Activated T-helper 1 cell treated with anti-CD3 and anti-CD28 coated beads, Interleukin-2, amount 50 U/mL, for 16 hours (primary cell): Measurements from ENCODE around the gene FBXL17.

Source experiments
- DNase-seq, 2 donors: peaks; one replicate each; pipeline ENCODE4 v3.0.0-alpha.2; 2020; ENCODE audit warnings: low read depth in 1 of 2, low spot score in 1 of 2

FBXL17 gene

GRCh38 chr5:107919361-107919760 lies 462.5 kb downstream of the FBXL17 start:
- DNase-seq = no peak

- no peak for DNase-seq
Measured at GRCh38 chr5:107917983-107918382, 463.9 kb downstream of the FBXL17 start.

- DNase-seq = no peak
Measured at GRCh38 chr5:107916731-107917725, 464.9 kb downstream of the FBXL17 start.

- DNase-seq = no peak
Measured at GRCh38 chr5:107915176-107915812, 466.6 kb downstream of the FBXL17 start.

DNA sequence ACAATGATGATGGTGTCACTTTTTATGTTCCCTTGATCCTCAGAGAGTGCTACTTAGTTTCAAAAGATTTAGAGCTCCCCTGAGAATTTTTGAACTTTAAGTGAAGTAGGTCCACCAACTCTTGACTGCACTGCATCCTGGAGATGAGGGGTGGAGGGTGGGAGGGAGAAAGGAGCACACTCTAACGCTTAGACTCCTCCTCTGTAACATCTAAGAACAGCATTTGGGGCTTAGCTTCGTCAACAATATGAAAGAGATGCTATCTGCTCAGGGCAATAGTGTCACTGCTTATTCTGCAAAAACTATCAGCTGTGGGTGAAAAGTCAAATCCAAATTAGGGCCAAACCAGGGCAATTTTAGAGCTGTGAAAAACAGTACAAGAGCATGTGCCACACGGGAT lies 468.4 kb downstream of the FBXL17 start:
- DNase-seq = no peak

DNA sequence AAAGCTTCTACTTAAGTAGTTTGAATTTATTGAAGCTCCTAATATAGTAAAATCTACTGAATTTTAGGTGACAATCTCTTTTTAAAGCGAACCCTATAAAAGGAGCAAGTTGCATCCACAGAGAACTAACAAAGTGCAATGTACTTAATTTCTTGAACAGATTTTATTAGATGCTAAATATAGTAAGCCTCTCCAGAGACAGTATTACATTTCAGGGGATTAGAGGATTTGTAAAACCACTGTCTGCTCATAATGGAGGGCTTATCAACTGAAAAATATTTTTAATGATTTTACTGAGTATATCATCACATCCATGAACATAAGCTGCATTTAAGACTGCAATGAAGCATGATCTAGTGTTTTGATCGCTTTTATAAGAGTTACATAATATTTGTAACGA lies 481.2 kb downstream of the FBXL17 start:
- no peak for DNase-seq

GRCh38 chr5:107894361-107894760 lies 487.5 kb downstream of the FBXL17 start:
- no peak for DNase-seq

DNA sequence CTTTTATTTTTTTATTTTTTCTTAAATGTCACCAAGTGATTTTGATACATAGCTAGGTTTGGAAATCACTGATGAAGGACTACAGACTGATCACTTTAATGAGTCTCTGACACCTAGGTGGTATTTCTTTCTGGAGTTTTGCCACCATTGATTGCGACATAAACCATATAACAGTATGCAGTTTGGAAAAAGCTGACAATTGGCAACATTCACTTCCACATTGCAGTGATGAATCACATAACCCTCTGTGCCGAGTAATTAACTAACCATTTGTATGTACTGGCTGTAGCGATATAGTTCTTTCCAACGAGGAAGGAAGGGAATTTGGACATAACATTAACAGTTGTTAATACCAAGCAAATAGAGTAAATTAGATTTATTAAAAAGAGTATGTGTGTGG lies 488.3 kb downstream of the FBXL17 start:
- DNase-seq = no peak

DNA sequence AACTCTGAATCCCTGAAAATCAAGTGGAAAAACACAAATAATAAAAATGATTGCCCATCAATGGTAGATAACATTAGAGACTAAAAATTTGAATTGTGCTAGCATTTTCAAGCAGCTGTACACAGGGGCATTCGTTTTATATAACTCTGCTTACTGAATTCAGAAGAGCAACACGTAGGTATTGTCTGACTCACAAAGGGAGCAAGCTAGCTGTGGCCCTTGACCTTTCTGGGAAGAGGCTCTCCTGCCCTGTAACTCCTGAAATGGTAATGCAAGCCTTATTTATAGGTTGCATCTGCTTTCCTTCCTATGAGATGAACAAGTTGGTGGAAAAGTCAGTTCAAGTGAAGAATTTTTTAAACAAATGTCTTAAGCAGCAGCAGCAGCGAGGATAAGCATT lies 492.5 kb downstream of the FBXL17 start:
- DNase-seq = no peak

GRCh38 chr5:107888541-107888940 lies 493.4 kb downstream of the FBXL17 start:
- no peak for DNase-seq

- no peak for DNase-seq
Measured at GRCh38 chr5:107887166-107887943, 494.5 kb downstream of the FBXL17 start.

DNA sequence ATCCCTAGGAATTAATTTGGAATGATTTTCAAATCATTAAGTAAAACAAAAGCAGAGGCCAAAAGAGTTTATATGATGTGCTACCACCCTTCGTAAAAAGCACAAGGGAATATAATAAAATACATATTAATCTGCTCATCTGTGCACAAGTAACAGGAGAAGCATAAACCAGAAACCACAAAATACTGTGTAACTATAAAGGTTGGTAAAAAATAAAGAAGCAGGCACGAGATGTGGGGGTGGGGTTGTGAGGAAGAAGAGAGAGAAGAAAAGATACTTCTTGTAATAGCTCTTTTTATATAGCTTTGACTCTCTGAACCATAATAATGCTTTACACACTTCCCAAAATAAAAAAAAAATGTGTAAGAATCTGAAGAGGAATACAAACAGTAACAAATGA lies 496.3 kb downstream of the FBXL17 start:
- no peak for DNase-seq

DNA sequence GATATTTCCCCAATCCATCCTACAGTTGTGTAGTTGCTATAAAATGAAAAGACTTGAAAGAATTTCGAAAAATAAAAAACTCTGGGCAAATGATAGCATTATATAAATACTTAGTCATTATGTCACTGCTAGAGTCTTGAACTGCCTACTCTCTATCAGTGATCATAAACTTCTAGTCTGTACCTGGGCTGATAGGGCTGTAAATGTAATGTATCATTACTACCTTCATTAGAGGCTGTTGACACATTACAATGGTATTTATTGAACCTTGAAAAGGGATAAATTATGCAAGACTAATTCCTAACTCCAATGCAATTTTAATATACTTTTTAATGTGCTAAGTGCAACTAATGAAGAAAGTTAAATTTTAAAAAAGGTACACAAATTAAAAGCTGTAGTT lies 497.0 kb downstream of the FBXL17 start:
- no peak for DNase-seq

GRCh38 chr5:107878661-107879060 lies 503.2 kb downstream of the FBXL17 start:
- no peak for DNase-seq

GRCh38 chr5:107876906-107877305 lies 505.0 kb downstream of the FBXL17 start:
- DNase-seq = no peak

- no peak for DNase-seq
Measured at GRCh38 chr5:107876261-107876660, 505.6 kb downstream of the FBXL17 start.

GRCh38 chr5:107875833-107876232 lies 506.1 kb downstream of the FBXL17 start:
- no peak for DNase-seq

DNA sequence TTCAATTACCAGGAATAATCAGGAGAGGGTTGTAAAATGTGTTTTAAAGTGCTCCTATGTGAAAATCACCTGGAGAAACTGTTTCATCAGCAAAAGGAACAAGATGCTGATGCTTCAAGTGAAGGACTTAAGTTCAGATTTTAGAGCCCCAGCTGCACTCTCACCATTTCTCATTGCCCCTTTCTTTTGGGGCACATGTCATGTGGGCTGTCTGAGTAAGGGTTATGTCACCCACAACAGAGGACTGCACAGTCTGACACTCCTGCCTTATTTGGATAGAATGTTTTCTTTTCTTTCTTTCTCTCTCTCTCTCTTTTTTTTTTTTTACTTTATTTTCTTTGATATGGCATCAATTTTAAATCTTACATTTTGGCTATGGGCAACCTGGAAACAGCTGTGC lies 507.1 kb downstream of the FBXL17 start:
- no peak for DNase-seq

DNA sequence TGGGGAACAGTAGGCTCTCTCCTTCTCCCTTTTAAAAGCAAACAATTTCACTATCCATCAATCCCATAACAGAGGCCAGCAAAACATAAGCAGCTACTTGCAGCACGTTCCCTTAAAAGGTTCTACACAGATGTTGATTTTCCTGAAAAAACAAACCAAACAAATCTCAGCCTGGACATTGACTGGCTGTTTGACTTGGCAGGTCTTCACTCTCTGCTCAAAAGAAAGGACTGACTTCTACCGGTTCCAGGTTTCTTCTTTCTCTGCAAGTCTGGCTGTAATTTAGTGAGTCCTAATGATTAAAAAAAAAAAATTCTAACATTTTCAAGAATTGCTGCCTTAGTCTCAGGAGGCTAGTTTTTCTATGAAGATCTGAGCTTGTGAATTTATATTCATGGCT lies 508.0 kb downstream of the FBXL17 start:
- DNase-seq = no peak

DNA sequence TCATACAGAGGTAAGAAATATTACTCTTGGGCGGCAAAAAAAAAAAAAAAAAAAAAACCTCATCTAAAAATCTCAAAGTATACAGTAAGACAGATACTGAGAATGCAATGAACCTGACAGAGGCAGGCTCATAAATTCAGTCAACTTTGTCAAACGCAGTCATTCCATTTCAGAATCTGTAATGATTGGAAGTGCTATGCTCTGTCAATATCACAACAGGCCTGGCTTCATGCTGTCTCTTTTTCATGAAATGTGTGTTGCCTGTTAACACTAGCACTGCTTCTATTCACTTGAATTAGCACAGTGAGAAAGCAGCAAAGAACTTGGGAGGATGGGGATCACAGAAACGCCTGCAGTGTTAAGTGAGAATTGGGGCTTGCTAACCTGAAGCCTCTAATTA lies 510.9 kb downstream of the FBXL17 start:
- no peak for DNase-seq

DNA sequence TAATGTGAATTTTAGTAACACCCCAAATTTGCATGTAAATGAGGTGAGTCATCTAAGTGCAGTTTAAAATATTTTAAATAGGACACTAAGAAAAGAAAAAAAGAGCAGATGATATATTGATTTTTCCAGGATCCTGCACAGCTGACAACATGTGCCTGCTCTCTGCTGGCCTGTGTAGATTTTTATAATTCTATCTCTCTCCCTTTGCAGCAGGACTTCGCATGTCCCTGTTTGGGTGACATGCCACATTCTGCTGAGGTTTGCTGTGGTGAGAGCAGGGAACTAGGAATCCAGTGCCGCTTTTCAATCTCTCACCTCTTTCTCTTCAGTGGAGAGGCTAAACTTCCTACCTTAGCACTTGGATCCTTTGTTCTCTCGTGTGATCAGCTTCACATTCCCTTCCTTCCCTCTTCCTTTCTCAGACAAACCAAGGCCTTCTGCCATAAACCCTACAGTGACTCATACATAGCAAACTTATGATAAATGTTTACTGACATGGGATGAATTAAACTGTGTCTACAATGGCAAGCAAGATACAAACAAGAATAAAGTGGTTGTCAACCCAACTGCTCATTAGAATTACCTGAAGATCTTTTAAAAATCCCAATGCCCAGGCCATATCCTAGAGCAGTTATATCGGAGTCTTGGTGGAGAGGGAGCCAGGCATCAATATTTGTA lies 512.3 kb downstream of the FBXL17 start:
- no peak for DNase-seq
